GM19043 (cell line): ENCODE measurements around the gene CHRDL2.

ENCODE experiments used
- ATAC-seq: cut with Tn5 transposase; IDR thresholded peaks from one replicate; pipeline ENCODE4 v1.9.1; 2021; ENCODE audit warnings: low read depth; ENCODE audit not compliant: unreplicated experiment

CHRDL2 gene

GRCh38 chr11:74717221-74717969, 13.8 kb downstream of the CHRDL2 start:
- ATAC-seq = no peak

- ATAC-seq = no peak
Measured at GRCh38 chr11:74714904-74715303, 16.3 kb downstream of the CHRDL2 start.

GRCh38 chr11:74713686-74714085, 17.5 kb downstream of the CHRDL2 start:
- ATAC-seq = no peak

- ATAC-seq = no peak
Measured at GRCh38 chr11:74710281-74710938, 20.8 kb downstream of the CHRDL2 start.

GRCh38 chr11:74709175-74709574, 22.1 kb downstream of the CHRDL2 start:
- no peak for ATAC-seq

- ATAC-seq = no peak
Measured at GRCh38 chr11:74707602-74708510, 23.4 kb downstream of the CHRDL2 start.

GRCh38 chr11:74707182-74707581, 24.0 kb downstream of the CHRDL2 start:
- ATAC-seq = no peak

GRCh38 chr11:74703211-74703610, 28.0 kb downstream of the CHRDL2 start:
- no peak for ATAC-seq

GRCh38 chr11:74702383-74703007, 28.7 kb downstream of the CHRDL2 start:
- no peak for ATAC-seq

GRCh38 chr11:74701351-74701750, 29.9 kb downstream of the CHRDL2 start:
- no peak for ATAC-seq

- ATAC-seq = no peak
Measured at GRCh38 chr11:74699615-74700396, 31.4 kb downstream of the CHRDL2 start.

- no peak for ATAC-seq
Measured at GRCh38 chr11:74697722-74698121, 33.5 kb downstream of the CHRDL2 start.

- ATAC-seq = no peak
Measured at GRCh38 chr11:74696939-74697675, 34.1 kb downstream of the CHRDL2 start.

GRCh38 chr11:74696500-74696899, 34.7 kb downstream of the CHRDL2 start:
- no peak for ATAC-seq

- no peak for ATAC-seq
Measured at GRCh38 chr11:74695705-74696280, 35.4 kb downstream of the CHRDL2 start.

GRCh38 chr11:74694136-74694930, 36.9 kb downstream of the CHRDL2 start:
- ATAC-seq = no peak

GRCh38 chr11:74693531-74693930, 37.7 kb downstream of the CHRDL2 start:
- ATAC-seq = no peak

- no peak for ATAC-seq
Measured at GRCh38 chr11:74691755-74692154, 39.5 kb downstream of the CHRDL2 start.
